H1 (cell line): Measurements from ENCODE around the gene ZNF536. TPM values are rescaled to one million over a fixed set of nuclear protein-coding genes. Genes with fewer than 3 reads are reported as not detected.

Experiments used
- CTCF ChIA-PET: fragments of 300-600 bp; sonication (Branson Sonifier 250); formaldehyde crosslinking; loops from one replicate; lab custom pipeline; 2021; ENCODE audit not compliant: partially characterized antibody; lab: Charles Lee
- POLR2A ChIA-PET: fragments of 300-600 bp; sonication (Branson Sonifier 250); formaldehyde crosslinking; loops from one replicate; lab custom pipeline; 2021; ENCODE audit warnings: inconsistent platforms; ENCODE audit not compliant: partially characterized antibody; lab: Charles Lee
- DNase-seq, 2 experiments: peaks; one replicate each; pipeline versions ENCODE4 v3.0.0 to v3.0.0-alpha.2; 2010 to 2022; ENCODE audit warnings: low spot score in 2 of 2, low read depth in 1 of 2, mixed read lengths in 1 of 2
- FAIRE-seq: peaks from 2 replicates; lab custom pipeline; 2011; peaks lifted over from hg19 to GRCh38; lab: Jason Lieb, UNC
- H2AFZ ChIP-seq: 2 replicates; pipeline ENCODE4 v1.8.1; 2012; ENCODE audit warnings: low read length, inconsistent platforms
- H2AK5ac ChIP-seq: 2 replicates; pipeline ENCODE4 v1.6.1; 2013; ENCODE audit warnings: low read depth, low read length
- H2BK120ac ChIP-seq: replicated peaks from 2 replicates; pipeline ENCODE3; 2013; ENCODE audit warnings: low read depth, low read length, inconsistent platforms
- H2BK12ac ChIP-seq: 2 replicates; pipeline ENCODE4 v1.6.1; 2013; ENCODE audit warnings: low read depth, low read length
- H2BK15ac ChIP-seq: 2 replicates; pipeline ENCODE4 v1.6.1; 2013; ENCODE audit warnings: low read length
- H2BK20ac ChIP-seq: 2 replicates; pipeline ENCODE4 v1.6.1; 2013; ENCODE audit warnings: low read length
- H2BK5ac ChIP-seq: 2 replicates; pipeline ENCODE4 v1.6.1; 2013; ENCODE audit warnings: low read depth, low read length
- H3K14ac ChIP-seq: 2 replicates; pipeline ENCODE4 v1.6.1; 2013; ENCODE audit warnings: inconsistent platforms; ENCODE audit not compliant: insufficient read length
- H3K18ac ChIP-seq: 2 replicates; pipeline ENCODE4 v1.6.1; 2013; ENCODE audit warnings: low read length; ENCODE audit errors: extremely low read depth
- H3K23ac ChIP-seq: 2 replicates; pipeline ENCODE4 v1.6.1; 2013; ENCODE audit warnings: inconsistent platforms; ENCODE audit not compliant: insufficient read length
- H3K23me2 ChIP-seq: 2 replicates; pipeline ENCODE4 v1.6.1; 2013; ENCODE audit warnings: low read depth, low read length
- H3K27ac ChIP-seq: 2 replicates; pipeline ENCODE4 v1.6.1; 2011; ENCODE audit warnings: low read depth, low read length, inconsistent platforms
- H3K27me3 ChIP-seq, 4 experiments: replicated peaks in 1 of 4; 1 replicate in 1 of 4; 2 replicates in 3 of 4; pipeline versions ENCODE4 v1.6.1 to v1.8.1; 2011 to 2013; ENCODE audit warnings: low read length in 3 of 4, mild to moderate bottlenecking in 3 of 4, inconsistent platforms in 2 of 4, mixed read lengths in 2 of 4, moderate library complexity in 1 of 4; ENCODE audit not compliant: control insufficient read depth in 3 of 4, insufficient read depth in 3 of 4; ENCODE audit errors: extremely low read depth in 1 of 4
- H3K36me3 ChIP-seq, 4 experiments: 2 replicates each; pipeline versions ENCODE4 v1.6.1 to v1.8.1; 2011 to 2013; ENCODE audit warnings: mild to moderate bottlenecking in 4 of 4, low read length in 3 of 4, moderate library complexity in 2 of 4, control low read depth in 1 of 4, inconsistent platforms in 1 of 4; ENCODE audit not compliant: insufficient read depth in 4 of 4, control insufficient read depth in 2 of 4
- H3K4ac ChIP-seq: replicated peaks from 2 replicates; pipeline ENCODE3; 2013; ENCODE audit warnings: low read length, low read depth, mixed read lengths, inconsistent platforms; ENCODE audit not compliant: insufficient read length
- H3K4me1 ChIP-seq, 4 experiments: replicated peaks in 1 of 4; 1 replicate in 1 of 4; 2 replicates in 3 of 4; pipeline versions ENCODE4 v1.6.1 to v1.8.1; 2011 to 2013; ENCODE audit warnings: low read length in 3 of 4, inconsistent platforms in 2 of 4, mixed read lengths in 1 of 4; ENCODE audit not compliant: insufficient read depth in 4 of 4, control insufficient read depth in 3 of 4
- H3K4me2 ChIP-seq, 2 experiments: 2 replicates each; pipeline versions ENCODE4 v1.6.1 to v1.8.1; 2011 to 2013; ENCODE audit warnings: low read depth in 2 of 2, low read length in 2 of 2, control low read depth in 1 of 2, inconsistent platforms in 1 of 2, mild to moderate bottlenecking in 1 of 2; ENCODE audit not compliant: insufficient read depth in 1 of 2
- H3K4me3 ChIP-seq, 4 experiments: fragments of 200-600, 300-600 bp in 1 of 4; sonication (generic), shearing (Covaris generic), sonication (Bioruptor Twin) in 1 of 4; 2 replicates each; pipeline versions ENCODE4 v1.5.1 to v1.8.1; 2011 to 2016; ENCODE audit warnings: low read length in 4 of 4, low read depth in 3 of 4, control low read depth in 2 of 4, inconsistent platforms in 2 of 4, mild to moderate bottlenecking in 2 of 4, mixed read lengths in 1 of 4, moderate library complexity in 1 of 4; ENCODE audit not compliant: insufficient read depth in 2 of 4; ENCODE audit errors: extremely low read depth in 1 of 4
- H3K56ac ChIP-seq: replicated peaks from 2 replicates; pipeline ENCODE3; 2013; ENCODE audit warnings: low read depth, mild to moderate bottlenecking, mixed read lengths, low read length, inconsistent platforms; ENCODE audit not compliant: insufficient read length
- H3K79me1 ChIP-seq: 2 replicates; pipeline ENCODE4 v1.6.1; 2013; ENCODE audit warnings: low read depth, low read length, control low read depth
- H3K79me2 ChIP-seq, 2 experiments: 2 replicates each; pipeline versions ENCODE4 v1.6.1 to v1.8.1; 2012 to 2013; ENCODE audit warnings: low read length in 2 of 2, mild to moderate bottlenecking in 2 of 2, inconsistent platforms in 1 of 2; ENCODE audit not compliant: insufficient read depth in 2 of 2, control insufficient read depth in 1 of 2
- H3K9ac ChIP-seq, 4 experiments: replicated peaks in 1 of 4; 1 replicate in 1 of 4; 2 replicates in 3 of 4; pipeline versions ENCODE4 v1.6.1 to v1.8.1; 2011 to 2013; ENCODE audit warnings: low read depth in 3 of 4, low read length in 3 of 4, control low read depth in 2 of 4, mild to moderate bottlenecking in 2 of 4, moderate library complexity in 2 of 4, inconsistent platforms in 1 of 4; ENCODE audit errors: extremely low read depth in 1 of 4
- H3K9me3 ChIP-seq, 2 experiments: 2 replicates each; pipeline versions ENCODE4 v1.6.1 to v1.8.1; 2012 to 2013; ENCODE audit warnings: mild to moderate bottlenecking in 2 of 2, moderate library complexity in 2 of 2, control low read depth in 1 of 2, inconsistent platforms in 1 of 2, low read depth in 1 of 2, low read length in 1 of 2, mixed read lengths in 1 of 2; ENCODE audit not compliant: insufficient read depth in 2 of 2
- H4K20me1 ChIP-seq, 2 experiments: replicated peaks in 1 of 2; 2 replicates each; pipeline versions ENCODE3 to v1.8.1; 2011 to 2013; ENCODE audit warnings: inconsistent platforms in 2 of 2, low read length in 2 of 2, mild to moderate bottlenecking in 1 of 2; ENCODE audit not compliant: insufficient read depth in 2 of 2, control insufficient read depth in 1 of 2
- H4K5ac ChIP-seq: 2 replicates; pipeline ENCODE4 v1.6.1; 2013; ENCODE audit warnings: low read length, low read depth, mixed read lengths, inconsistent platforms; ENCODE audit not compliant: insufficient read length
- H4K8ac ChIP-seq: 2 replicates; pipeline ENCODE4 v1.8.0; 2013; ENCODE audit warnings: mild to moderate bottlenecking, moderate library complexity, low read length, inconsistent platforms; ENCODE audit not compliant: insufficient read depth; ENCODE audit errors: extremely low read depth
- H4K91ac ChIP-seq: replicated peaks from 2 replicates; pipeline ENCODE3; 2013; ENCODE audit warnings: low read length, mixed read lengths, inconsistent platforms; ENCODE audit not compliant: insufficient read length
- ATF2 ChIP-seq: IDR thresholded peaks from 2 replicates; pipeline ENCODE4 v1.6.1; 2012; ENCODE audit warnings: low read length, inconsistent platforms
- BACH1 ChIP-seq: IDR thresholded peaks from 2 replicates; pipeline ENCODE4 v1.6.1; 2012; ENCODE audit warnings: low read length, improper control_type of control experiment
- CTBP2 ChIP-seq: IDR thresholded peaks from 2 replicates; pipeline ENCODE4 v1.7.0; 2011; ENCODE audit warnings: borderline replicate concordance, mild to moderate bottlenecking, moderate library complexity, mixed read lengths, low read length; ENCODE audit not compliant: insufficient read depth, insufficient read length
- MAFK ChIP-seq: IDR thresholded peaks from 2 replicates; pipeline ENCODE4 v1.6.1; 2012; ENCODE audit warnings: low read depth, mild to moderate bottlenecking, improper control_type of control experiment, low read length
- PHF8 ChIP-seq: fragments of 200-600 bp; sonication (generic); conservative IDR thresholded peaks from 2 replicates; pipeline ENCODE4 v1.7.1; 2012; ENCODE audit warnings: low read depth, mild to moderate bottlenecking, inconsistent platforms, low read length, moderate library complexity
- RBBP5 ChIP-seq: IDR thresholded peaks from 2 replicates; pipeline ENCODE4 v1.7.1; 2012; ENCODE audit warnings: low read depth, mild to moderate bottlenecking, inconsistent platforms, low read length, moderate library complexity, borderline replicate concordance
- TAF1 ChIP-seq: IDR thresholded peaks from 2 replicates; pipeline ENCODE4 v1.6.1; 2011; ENCODE audit warnings: mild to moderate bottlenecking, low read depth, low read length
- TBP ChIP-seq: IDR thresholded peaks from 2 replicates; pipeline ENCODE4 v1.6.1; 2011; ENCODE audit warnings: low read depth, low read length, improper control_type of control experiment
- YY1 ChIP-seq: IDR thresholded peaks from 2 replicates; pipeline ENCODE4 v1.6.1; 2011; ENCODE audit warnings: low read depth, mild to moderate bottlenecking, low read length
- WGBS, 2 experiments: shearing (Covaris generic) in 1 of 2; methylation state at CpG; one replicate each; pipeline versions ENCODE4 v1.1.6 to v1.1.7; 2013 to 2015; ENCODE audit warnings: low lambda C conversion rate in 2 of 2, mixed read lengths in 2 of 2, inconsistent platforms in 1 of 2, low coverage in 1 of 2, missing lambda C conversion rate in 1 of 2; ENCODE audit not compliant: insufficient replicate concordance in 2 of 2, insufficient coverage in 1 of 2, insufficient read length in 1 of 2; ENCODE audit errors: extremely low coverage in 1 of 2, missing lambda C conversion rate in 1 of 2; 5-methylcytosine and 5-hydroxymethylcytosine counted together
- polyA plus RNA-seq, 7 experiments: library from polyadenylated mRNA; depleted of rRNA in 3 of 7; stranded (reverse) in 5 of 7; unstranded in 2 of 7; fragments of >200 nt in 5 of 7; fragments of 200-250 nt in 2 of 7; gene quantifications; 1 replicate in 5 of 7; 2 replicates in 1 of 7; 4 replicates in 1 of 7; pipeline versions ENCODE4 v1.2.1 to v1.2.3, GENCODE V29; 2011 to 2013; ENCODE audit warnings: missing spikeins in 2 of 7, mixed read lengths in 2 of 7
- total RNA-seq: library from RNA; stranded (reverse); fragmentation: NEBNext Ultra II Directional; extraction: Animal tissue kit (Norgen Biotek cat#: 25700); gene quantifications from 2 replicates; pipeline ENCODE4 v1.2.1, GENCODE V29; 2021

Gene ZNF536
- total and polyA plus RNA-seq, 2 of the 8 experiments (the other 6 are each of a cell fraction or from before 2014, with no cell fraction given) = 0.09 to 0.11 TPM

- 91% methylated on average over 3 of the region's 3 CpGs; no CpG with 5 or more reads in 1 of the 2 experiments for WGBS, 2 experiments
Observed at GRCh38 chr19:30487178-30487577, 115.0 kb downstream of the ZNF536 start.

More at GRCh38 chr19:30487178-30487577, 115.0 kb downstream of the ZNF536 start:
- Histone ChIP-seq H3K23ac (no peak overlapping the region), H2BK20ac (no peak overlapping the region), H4K5ac (no peak overlapping the region), H3K9me3 (peaks cover 0 to 2% of the 10 kb centered on the region in 2 experiments; a peak in 1 of 4 replicates), H2AK5ac (no peak overlapping the region), H2BK120ac (no peak overlapping the region), H3K9ac (no peak overlapping the region), H3K23me2 (no peaks in the 10 kb centered on the region), H2BK12ac (no peak overlapping the region), H3K56ac (no peak overlapping the region), H3K4me3 (no peak overlapping the region), H3K4me1 (peaks cover 0 to 6% (median 3%) of the 10 kb centered on the region in 4 experiments; a peak in 2 of 7 replicates), H4K8ac (no peak overlapping the region), H2AFZ (no peak overlapping the region), H4K91ac (no peak overlapping the region), H4K20me1 (no peaks in the 10 kb centered on the region), H3K14ac (no peak overlapping the region), H3K27ac (no peak overlapping the region), H3K4ac (no peak overlapping the region), H3K79me1 (no peaks in the 10 kb centered on the region), H2BK5ac (no peak overlapping the region), H2BK15ac (no peak overlapping the region), H3K18ac (no peak overlapping the region), H3K27me3 (no peaks in the 10 kb centered on the region), H3K79me2 (no peaks in the 10 kb centered on the region), H3K36me3 (no peaks in the 10 kb centered on the region), H3K4me2 (no peak overlapping the region)
- DNase-seq = no peak
- TF ChIP-seq YY1 (no peak), BACH1 (no peak), TBP (no peak), PHF8 (no peak), TAF1 (no peak), MAFK (no peak), ATF2 (no peak), CTBP2 (no peak), RBBP5 (no peak)
- ChIA-PET POLR2A (no interaction called here), CTCF (interaction anchor here (2.9 kb wide), 1 partner anchor 11 kb away, joined by 9 read pairs; no protein-coding TSS in a partner anchor)
- no peak for FAIRE-seq
